AG04450 (cell line): Measurements from ENCODE around the gene FKBP9. TPM values are rescaled to one million over a fixed set of nuclear protein-coding genes. Genes with fewer than 3 reads are reported as not detected.

Source experiments
- CTCF ChIA-PET: fragments of 300-600, 350-600 bp; formaldehyde crosslinking; extraction: SDS; loops from one replicate; lab custom pipeline; 2022; ENCODE audit warnings: antibody characterized with exemption, inconsistent platforms; lab: Charles Lee
- POLR2A ChIA-PET: fragments of 350-600 bp; formaldehyde crosslinking; extraction: SDS; loops from one replicate; lab custom pipeline; 2021; ENCODE audit warnings: antibody characterized with exemption, inconsistent platforms; lab: Yijun Ruan, JAX
- DNase-seq: peaks from one replicate; pipeline ENCODE4 v3.0.0-alpha.2; 2011; ENCODE audit warnings: low read depth, low spot score
- H3K27ac ChIP-seq: one replicate; pipeline ENCODE4 v1.5.1; 2012; ENCODE audit warnings: low read depth, low read length, control low read depth
- H3K27me3 ChIP-seq: one replicate; pipeline ENCODE4 v1.6.0; 2012; ENCODE audit warnings: low read length; ENCODE audit not compliant: control insufficient read depth, insufficient read depth
- H3K4me3 ChIP-seq: 2 replicates; pipeline ENCODE4 v1.5.1; 2011; ENCODE audit warnings: mild to moderate bottlenecking, low read depth, low read length, control low read depth
- H3K9me3 ChIP-seq: 2 replicates; pipeline ENCODE4 v1.5.1; 2012; ENCODE audit warnings: low read length; ENCODE audit not compliant: control insufficient read depth, insufficient read depth
- polyA plus RNA-seq: library from polyadenylated mRNA; depleted of rRNA; stranded (reverse); fragments of >200 nt; gene quantifications from 2 replicates; pipeline ENCODE4 v1.2.3, GENCODE V29; 2011
- TF ChIP-seq, protein P1 (sequence below): IDR thresholded peaks from 2 replicates; pipeline ENCODE4 v1.5.1; 2011; ENCODE audit warnings: low read depth, low read length, control low read depth, inconsistent platforms

FKBP9 gene
- polyA plus RNA-seq, 1 experiment: 204 TPM

DNA sequence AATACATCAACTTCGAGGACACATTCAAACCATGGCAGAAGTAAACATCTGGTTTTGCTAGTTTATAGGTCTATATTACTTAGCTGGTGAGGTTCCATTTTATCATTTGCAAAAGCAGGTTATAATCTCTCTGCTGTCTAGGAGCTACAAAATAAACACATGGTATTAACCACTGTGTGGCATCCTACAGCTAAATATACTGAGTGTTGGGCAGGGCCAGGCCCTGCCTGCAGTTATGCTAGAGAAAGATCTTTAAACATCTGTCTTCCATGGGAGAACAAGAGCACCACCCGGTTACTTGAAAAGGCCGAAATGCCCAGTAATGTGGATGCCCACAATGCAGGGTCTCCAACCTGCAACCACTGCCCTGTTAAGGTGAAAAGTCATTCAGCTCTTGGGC is 20.6 kb upstream of the FKBP9 start:
- no peaks in the 10 kb centered on the region for H3K9me3 ChIP-seq
- ChIA-PET POLR2A (no interaction called here), CTCF (interaction anchor here (0.8 to 1.9 kb wide), 5 partner anchors 90 to 173 kb away, joined by 3 to 7 read pairs (median 4); no protein-coding TSS in a partner anchor)
- H3K27ac ChIP-seq: no peak overlapping the region
- no peak overlapping the region for H3K4me3 ChIP-seq
- TF ChIP-seq, protein P1, sequence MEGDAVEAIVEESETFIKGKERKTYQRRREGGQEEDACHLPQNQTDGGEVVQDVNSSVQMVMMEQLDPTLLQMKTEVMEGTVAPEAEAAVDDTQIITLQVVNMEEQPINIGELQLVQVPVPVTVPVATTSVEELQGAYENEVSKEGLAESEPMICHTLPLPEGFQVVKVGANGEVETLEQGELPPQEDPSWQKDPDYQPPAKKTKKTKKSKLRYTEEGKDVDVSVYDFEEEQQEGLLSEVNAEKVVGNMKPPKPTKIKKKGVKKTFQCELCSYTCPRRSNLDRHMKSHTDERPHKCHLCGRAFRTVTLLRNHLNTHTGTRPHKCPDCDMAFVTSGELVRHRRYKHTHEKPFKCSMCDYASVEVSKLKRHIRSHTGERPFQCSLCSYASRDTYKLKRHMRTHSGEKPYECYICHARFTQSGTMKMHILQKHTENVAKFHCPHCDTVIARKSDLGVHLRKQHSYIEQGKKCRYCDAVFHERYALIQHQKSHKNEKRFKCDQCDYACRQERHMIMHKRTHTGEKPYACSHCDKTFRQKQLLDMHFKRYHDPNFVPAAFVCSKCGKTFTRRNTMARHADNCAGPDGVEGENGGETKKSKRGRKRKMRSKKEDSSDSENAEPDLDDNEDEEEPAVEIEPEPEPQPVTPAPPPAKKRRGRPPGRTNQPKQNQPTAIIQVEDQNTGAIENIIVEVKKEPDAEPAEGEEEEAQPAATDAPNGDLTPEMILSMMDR: no peak
- no peaks in the 10 kb centered on the region for H3K27me3 ChIP-seq
- no peak for DNase-seq

DNA sequence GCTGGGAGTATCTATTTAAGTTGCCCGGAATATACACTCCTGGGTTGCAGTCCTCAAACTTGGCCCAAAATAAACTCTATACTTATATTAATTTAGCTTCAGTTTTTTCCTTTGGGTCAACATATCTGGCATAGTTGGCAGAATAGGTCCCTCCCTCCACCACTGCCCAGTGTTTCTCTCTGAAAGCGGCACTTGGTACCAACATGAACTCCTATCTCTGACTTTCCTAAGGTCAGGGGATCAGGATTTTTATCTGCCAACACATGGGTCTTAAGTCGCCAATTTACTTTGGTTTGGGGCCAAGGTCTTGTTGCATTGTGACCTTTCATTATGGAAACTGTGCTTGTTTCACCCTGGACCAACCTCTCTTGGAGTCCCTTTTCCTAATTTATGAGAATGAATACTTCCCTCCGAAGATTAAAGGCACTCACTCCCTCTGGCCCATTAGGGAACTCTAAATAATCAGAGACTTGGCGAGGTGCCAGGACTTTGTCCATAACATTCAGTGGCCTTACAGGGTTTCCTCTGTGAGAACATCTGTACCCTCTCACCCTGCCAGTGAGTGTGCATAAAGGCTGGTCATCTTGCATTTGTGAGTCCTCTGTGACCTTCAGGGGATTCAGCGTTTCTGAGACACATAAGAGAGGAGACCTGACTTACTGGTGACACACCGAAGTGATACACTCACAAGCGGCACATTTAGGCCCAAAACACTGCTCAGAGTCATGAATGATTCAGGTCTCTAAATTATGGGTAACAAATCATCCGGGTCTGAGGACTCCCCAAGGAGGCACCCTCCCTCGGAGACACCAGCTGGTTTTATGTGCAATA is 19.7 kb upstream of the FKBP9 start:
- ChIA-PET CTCF (interaction anchor here (1.1 to 1.9 kb wide), 7 partner anchors 91 to 173 kb away, joined by 3 to 7 read pairs (median 4); partner anchors contain the start of gene NT5C3A), POLR2A (no interaction called here)
- TF ChIP-seq, protein P1: no peak
- no peaks in the 10 kb centered on the region for H3K27me3 ChIP-seq
- no peak overlapping the region for H3K4me3 ChIP-seq
- H3K9me3 ChIP-seq: no peaks in the 10 kb centered on the region; the same call in 1 of the 2 replicates
- no peak for DNase-seq
- H3K27ac ChIP-seq: no peak overlapping the region

DNA sequence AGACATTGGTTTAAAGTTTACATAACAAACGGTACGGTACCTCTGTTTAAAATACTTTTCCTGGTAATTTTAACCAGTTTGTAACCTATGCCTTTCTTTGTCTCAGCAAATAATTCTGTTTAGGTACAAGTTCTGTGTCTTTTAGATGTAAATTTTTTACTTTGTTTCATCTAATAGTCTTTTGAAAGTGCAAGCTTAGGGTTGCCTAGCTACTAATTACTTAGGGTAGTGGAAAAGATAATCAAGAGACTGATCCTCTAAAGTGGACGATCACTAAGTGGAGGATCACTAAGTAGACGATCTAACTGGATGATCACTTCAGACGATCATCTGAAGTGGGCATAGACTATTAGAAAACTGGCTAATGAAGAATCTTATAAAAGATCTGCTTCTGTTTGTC is 16.1 kb upstream of the FKBP9 start:
- Histone ChIP-seq H3K27me3 (no peaks in the 10 kb centered on the region), H3K27ac (no peak overlapping the region), H3K9me3 (no peaks in the 10 kb centered on the region; the same call in 1 of the 2 replicates), H3K4me3 (peak overlapping the region; percentile 81)
- CTCF ChIA-PET: interaction anchor here (0.5 to 2.5 kb wide), 7 partner anchors 14 to 167 kb away, joined by 3 to 17 read pairs (median 6); partner anchors contain the start of gene NT5C3A
- TF ChIP-seq, protein P1: no peak
- no peak for DNase-seq
- POLR2A ChIA-PET: interaction anchor here (1.5 to 2.9 kb wide), 2 partner anchors 16 to 49 kb away, joined by 3 to 16 read pairs; partner anchors contain the start of genes FKBP9 and KBTBD2

DNA sequence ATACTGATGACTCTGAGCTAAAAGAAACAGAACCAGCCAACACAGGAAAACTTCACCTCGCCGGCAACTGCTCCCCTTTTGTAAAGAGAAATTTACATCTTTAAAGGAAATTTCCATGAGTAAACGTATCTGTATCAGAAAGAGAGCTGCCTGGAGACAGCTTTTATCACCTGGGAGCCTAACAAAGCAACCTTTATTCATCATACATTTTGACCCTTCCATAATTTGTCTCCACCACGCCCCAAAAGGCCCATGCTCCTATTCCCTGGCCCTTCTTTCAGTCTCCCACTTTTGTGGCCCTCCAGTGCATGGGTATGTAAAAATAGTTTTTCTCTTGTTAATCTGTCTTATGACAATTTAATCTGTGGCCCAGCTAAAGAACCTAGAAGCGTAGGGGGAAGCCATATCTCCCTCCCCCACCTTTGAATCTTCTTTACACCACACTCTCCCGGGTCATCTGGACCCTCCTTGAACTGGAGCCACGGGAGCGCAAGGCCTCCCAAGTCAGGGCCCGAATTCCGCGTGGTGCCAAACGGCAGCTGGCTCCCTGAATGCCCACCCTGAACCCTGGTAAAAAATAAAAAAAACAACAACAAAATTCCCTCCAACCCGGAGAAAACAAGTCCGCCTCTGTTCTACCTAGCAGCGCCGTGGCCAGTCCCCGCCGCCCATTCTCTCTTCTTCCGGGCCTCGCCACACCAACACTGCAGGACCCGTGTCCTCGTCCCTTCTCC is 15.4 kb upstream of the FKBP9 start:
- Histone ChIP-seq H3K27me3 (no peaks in the 10 kb centered on the region), H3K4me3 (peak overlapping the region; percentile 81), H3K27ac (peak overlapping the region; percentile 61), H3K9me3 (no peaks in the 10 kb centered on the region; the same call in 1 of the 2 replicates)
- POLR2A ChIA-PET: interaction anchor here (1.5 to 2.9 kb wide), 2 partner anchors 16 to 50 kb away, joined by 3 to 16 read pairs; partner anchors contain the start of genes FKBP9 and KBTBD2
- CTCF ChIA-PET: interaction anchor here (0.6 to 2.5 kb wide), 8 partner anchors 14 to 166 kb away, joined by 3 to 17 read pairs (median 4); partner anchors contain the start of gene NT5C3A
- TF ChIP-seq, protein P1: no peak
- no peak for DNase-seq
